Hematopoietic multipotent progenitor cell treated with erythropoietin and hydrocortisone succinate and interleukin-3 and kit ligand, for 8 days (in vitro differentiated cells): Measurements from ENCODE around the gene RUNX1.

Experiments
- DNase-seq: peaks from one replicate; pipeline ENCODE4 v3.0.0-alpha.2; 2015

Gene RUNX1

GRCh38 chr21:34989337-34990151 is 59.6 kb downstream of the RUNX1 start:
- no peak for DNase-seq

DNA sequence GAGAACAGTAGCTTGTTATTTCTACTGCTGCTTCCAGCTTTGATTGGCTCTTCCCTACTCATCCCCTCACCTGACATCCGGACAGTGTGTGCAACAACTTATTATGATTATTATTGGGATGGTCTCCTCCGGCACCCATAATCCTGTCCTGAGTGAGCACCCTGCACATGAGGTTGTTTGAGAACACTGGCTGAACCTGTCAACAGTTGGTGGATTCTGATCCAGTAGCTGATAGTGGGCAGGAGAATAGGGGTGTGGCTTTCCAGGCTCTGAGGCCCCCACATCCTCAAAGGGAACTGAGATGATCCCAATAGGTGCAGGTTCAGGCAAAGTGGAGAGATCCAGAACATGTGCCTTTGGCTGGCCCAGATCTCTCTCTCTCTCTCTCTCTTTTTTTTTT is 60.5 kb downstream of the RUNX1 start:
- DNase-seq, result no peak

GRCh38 chr21:34988139-34988538 is 61.0 kb downstream of the RUNX1 start:
- no peak for DNase-seq

GRCh38 chr21:34987501-34988072 is 61.5 kb downstream of the RUNX1 start:
- no peak for DNase-seq

DNA sequence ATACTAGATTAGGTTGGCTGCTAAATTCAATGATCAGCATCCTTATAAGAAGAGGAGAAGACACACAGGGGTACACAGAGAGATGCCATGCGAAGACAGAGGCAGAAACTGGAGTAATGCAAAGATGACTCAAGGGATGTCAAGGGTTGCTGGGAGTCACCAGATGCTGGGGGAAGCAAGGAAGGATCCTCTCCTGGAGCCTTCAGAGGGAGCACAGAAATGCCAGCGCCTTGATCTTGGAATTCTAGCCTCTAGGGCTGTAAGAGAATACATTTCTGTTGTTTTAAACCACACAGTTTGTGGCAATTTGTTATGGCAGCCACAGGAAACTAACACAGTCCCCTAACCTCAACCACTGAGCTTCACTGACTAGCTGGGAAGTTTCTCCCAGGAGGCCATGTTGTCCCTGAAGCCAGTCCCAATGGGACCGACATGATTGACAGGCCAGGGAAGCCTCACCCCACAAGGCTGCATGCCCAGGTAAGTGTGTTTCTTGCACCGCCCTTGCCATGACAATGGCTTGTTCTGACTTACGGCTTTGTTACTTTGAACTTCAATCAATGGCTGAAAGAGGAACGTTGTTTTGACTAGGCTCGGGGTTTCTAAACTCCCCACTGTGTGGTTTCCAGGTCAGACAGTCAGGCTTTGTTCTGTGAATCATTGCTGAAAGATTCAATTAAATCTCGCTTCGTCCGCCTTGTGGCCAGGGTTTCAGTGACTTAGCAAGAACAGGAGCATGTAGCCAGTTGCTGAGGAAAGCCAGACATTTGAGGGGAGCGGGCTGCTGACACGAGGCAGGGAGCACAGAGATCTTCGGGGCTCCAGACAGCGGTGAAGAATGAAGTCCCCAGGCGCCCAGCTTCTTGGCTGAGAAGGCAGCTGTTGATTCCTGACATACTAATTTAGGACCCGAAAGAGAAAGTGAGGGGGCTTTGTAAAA is 62.3 kb downstream of the RUNX1 start:
- no peak for DNase-seq

DNA sequence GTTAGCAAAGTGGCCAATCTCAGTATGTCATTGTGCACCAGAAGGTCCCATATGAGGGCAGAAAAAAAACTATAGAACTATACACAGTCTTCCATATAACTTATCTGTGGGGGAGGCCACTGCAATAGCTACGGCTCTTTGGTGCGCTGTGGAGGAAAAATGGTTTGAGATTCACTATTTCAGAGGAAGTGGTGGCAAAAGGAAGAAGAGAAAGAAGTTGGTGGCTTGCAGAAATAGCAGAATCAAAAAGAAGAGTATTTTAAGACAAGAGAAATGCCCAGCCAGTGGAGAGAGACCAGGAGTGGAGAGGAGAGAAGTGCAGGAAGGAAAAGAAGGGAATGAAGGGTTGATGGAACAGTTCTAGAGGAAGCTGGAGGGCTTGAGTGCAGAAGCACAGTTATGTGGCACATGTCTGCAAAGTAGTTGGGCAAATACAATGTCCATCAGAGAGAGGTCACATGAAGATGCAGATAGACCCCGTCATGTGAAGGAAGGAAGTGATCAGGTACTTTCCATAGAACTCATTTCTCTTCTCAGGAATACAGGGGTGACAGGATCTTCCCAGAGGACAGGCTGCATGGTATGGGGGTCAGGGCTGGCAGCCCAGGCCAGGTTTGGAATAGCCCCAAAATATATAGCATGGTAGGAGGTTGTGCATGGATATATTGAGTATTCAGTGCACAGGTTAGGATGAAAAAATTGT is 64.6 kb downstream of the RUNX1 start:
- no peak for DNase-seq

GRCh38 chr21:34983680-34984086 is 65.4 kb downstream of the RUNX1 start:
- DNase-seq, result peak; percentile 17

DNA sequence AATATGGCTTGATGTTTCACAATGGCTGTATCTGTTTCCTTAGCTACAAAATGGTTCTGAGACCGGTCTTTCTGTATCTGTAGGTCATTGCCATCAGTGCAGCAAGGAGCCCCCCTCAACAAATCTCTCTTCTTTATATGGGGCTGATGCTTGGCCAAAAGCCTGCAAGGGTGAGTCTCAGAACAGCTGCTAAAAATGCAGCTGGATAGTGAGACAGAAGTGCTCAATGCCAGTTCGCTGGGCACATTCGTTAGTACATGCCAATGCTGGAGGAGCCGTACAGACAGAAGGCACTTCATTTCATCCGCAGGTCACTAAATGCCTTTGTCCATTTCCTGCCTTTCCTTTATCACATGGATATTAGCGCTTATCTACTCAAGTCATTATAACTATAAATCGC is 67.3 kb downstream of the RUNX1 start:
- DNase-seq, result no peak

DNA sequence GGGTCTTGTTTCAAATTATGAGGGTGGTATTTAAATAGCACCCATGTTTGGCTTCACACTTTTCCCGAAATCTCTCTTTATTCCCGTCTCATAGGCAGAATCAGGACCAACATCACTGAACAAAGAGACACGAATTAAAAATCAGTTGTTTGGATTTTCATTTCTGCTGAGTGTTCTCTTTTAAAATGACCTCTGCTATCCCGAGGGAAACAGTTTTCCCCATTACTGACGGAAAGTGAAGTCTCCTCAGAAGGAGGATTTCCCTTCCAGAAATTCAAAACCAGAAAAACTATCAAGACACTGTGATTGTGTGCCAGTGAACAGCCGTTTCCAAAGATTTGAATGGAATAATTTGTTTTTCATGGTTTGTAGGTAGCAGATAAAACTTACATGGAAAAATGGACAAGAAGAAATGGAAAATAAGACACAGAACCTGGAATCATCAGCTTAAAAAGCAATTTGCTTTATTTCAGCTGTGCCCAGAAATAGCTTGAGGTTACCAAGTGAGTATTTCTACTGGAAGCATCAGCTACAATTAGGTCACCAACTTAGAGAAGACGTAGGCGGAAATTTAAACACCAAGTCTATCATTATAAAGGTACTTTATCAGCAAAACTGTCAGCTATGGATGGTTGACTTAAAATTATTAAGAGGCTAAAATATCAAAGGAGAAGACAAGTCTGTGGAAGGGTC is 68.5 kb downstream of the RUNX1 start:
- DNase-seq, result no peak

DNA sequence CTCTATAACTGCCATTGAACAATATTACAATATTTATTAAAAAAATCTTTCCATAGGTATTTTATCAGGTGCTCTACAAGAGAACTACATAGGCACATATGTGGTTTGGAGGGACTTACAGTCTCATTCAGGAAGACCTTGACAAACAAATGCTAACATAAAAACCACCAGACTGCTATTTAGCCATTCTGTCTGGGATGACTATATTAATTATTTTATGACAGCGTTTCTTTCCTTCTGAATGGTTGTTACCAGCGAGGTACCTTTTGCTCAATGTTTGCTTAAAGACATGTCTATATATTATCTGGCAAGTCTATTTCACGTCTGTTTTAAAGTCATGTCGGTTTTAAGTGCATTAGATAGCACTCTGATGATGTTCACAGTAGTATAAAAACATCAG is 69.7 kb downstream of the RUNX1 start:
- DNase-seq, result no peak

DNA sequence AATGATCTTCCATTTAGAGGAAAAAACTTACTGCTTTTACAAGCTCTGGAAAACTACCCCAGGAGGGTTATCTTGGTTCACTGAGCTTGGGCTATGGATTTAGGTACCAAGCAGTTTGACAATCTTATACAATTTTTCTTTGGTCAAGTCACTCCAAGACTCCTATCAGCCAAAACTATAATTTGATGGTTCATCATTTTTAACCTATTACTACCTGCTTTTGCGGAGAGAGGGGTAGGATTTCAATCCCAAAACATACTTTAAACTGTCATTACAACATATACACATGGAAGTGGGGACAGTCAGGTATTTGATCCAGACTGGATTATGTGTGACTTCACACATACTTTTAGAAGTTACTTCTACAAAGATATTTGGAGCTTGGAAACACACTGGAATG is 71.8 kb downstream of the RUNX1 start:
- DNase-seq, result no peak

GRCh38 chr21:34974162-34974981 is 74.7 kb downstream of the RUNX1 start:
- no peak for DNase-seq

DNA sequence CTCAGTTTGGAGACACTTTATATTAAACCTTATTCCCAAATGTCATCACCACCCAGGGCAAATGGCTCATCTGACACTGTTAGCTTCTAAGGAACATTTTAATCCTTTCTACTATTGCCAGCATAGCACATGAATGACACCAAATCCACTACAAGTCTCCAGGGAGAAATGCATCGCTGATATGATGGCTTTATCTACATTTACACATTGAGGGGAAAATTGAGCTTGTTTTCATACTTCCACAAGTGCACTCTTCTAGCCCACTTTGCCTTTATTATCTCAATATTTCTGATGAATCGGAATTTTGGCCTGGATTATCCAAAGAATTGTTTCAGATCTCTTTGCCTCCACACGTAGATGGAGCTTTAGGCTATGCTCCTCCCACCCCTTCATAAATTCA is 75.4 kb downstream of the RUNX1 start:
- DNase-seq, result peak; percentile 49

DNA sequence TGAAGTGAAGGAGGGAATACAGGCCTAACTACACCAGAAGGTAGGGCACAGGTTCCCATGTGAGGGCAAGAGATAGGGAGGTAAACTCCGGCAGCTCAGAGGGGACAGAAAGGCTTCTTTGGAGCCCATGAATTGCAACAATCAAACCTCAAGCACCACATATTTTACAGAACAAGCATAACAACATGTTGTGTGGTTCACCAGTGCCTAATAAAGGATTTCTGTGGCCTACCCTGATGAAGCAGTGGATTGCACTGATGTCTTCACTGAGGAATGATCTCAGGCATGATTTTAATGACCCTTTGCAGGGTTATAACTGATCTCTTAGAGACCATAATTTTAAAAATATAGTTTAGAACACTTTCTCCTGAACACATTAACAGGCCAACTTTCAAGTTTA is 77.4 kb downstream of the RUNX1 start:
- no peak for DNase-seq

GRCh38 chr21:34970566-34970965 is 78.5 kb downstream of the RUNX1 start:
- DNase-seq, result no peak

GRCh38 chr21:34970167-34970500 is 79.0 kb downstream of the RUNX1 start:
- no peak for DNase-seq

DNA sequence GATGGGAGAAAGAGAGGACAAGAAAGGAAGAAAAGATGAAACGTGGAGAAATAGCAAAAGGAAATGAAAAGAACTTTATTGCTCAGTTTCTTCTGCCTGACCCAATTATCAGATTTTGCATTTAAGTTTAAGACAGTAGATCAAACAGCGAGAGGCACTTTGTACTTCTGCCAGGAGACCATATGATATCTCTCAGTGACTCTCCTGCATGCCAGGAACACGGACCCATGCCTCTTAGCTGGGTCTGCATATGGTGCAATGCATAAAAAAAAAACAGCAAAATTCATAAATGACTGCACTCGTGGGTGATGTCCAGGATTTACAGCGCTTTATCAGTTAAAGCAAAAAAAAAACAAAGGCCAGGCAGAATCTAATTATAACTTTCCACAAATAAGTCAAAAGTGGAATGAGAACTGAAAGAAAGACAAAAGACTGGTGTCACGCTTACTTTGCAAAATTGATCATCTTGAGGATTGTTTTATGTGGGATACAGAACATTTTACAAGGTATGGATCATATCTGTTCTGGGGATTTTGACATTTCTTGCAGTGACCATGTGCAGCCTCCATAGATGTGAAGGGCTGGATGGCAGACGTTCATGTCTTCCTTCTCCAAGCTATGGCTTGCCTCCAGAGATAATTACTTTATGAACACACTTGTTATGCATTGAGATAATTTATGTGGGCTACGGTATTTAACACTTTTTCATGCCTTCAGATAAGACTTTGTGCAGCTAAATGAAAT is 79.5 kb downstream of the RUNX1 start:
- no peak for DNase-seq

DNA sequence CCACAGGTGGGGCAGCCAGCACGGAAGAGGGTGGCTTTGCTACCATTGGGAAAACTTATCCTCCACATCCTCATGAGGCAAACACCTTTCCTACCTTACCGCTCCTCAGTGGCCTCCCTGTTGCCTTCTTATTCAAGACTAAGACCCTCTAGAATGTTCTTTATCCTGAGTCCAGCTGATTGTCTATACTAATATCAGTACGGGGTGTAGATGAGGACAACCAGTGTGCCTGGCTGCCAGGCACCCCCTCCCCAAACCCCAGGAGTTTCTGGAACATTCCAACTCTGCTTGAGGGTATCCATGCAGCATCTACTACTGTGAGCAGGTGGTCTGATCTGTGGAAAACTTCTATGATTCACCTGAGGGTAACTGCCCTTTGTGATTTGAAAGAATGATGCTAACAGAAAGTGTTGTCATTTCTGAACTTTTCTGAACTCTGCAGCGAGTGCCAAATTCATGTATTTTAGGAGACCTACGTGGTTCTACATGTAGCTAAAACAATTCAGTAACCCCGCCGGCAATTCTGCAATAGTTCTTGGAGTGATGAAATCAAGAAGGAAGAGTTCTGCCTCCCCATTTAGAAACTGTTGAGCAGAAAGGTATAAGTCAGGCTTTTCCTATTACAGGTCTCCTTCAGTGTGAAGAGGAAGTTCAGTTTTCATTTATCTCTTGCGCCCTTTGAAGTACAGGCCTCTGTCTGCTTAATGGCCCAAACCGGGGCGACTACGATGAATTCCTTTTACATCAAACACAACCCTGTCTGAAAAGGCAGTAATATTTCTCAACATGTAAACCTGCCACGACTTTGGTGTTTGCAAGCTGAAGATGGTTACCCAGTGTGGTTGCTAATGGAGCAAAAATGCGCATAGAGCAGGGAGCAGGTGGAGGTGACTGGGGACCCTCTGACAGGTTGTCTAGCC is 80.4 kb downstream of the RUNX1 start:
- DNase-seq, result no peak

- DNase-seq, result no peak
Measured at GRCh38 chr21:34967509-34968289, 81.4 kb downstream of the RUNX1 start.
